Liver (tissue), 9 donors: ENCODE measurements around the gene IL11RA. TPM values are rescaled to one million over a fixed set of nuclear protein-coding genes. Genes with fewer than 3 reads are reported as not detected.

Experiments used
- DNase-seq: peaks from one replicate; pipeline ENCODE4 v3.0.0-alpha.2; 2017; ENCODE audit warnings: low spot score
- H3K27ac ChIP-seq, 2 donors: one replicate each; pipeline ENCODE4 v1.7.0; 2013; ENCODE audit warnings: inconsistent platforms in 2 of 2, low read length in 2 of 2, control low read depth in 1 of 2, low read depth in 1 of 2, mild to moderate bottlenecking in 1 of 2
- H3K27me3 ChIP-seq, 4 donors: one replicate each; pipeline versions ENCODE4 v1.6.1 to v1.7.0; 2013; ENCODE audit warnings: low read length in 3 of 4, inconsistent platforms in 1 of 4, mild to moderate bottlenecking in 1 of 4, moderate library complexity in 1 of 4; ENCODE audit not compliant: control insufficient read depth in 4 of 4, insufficient read depth in 4 of 4
- H3K36me3 ChIP-seq, 4 donors: one replicate each; pipeline versions ENCODE4 v1.6.1 to v1.7.0; 2013; ENCODE audit warnings: low read length in 3 of 4, mild to moderate bottlenecking in 3 of 4, low read depth in 1 of 4, moderate library complexity in 1 of 4; ENCODE audit not compliant: control insufficient read depth in 4 of 4, insufficient read depth in 3 of 4
- H3K4me1 ChIP-seq, 4 donors: one replicate each; pipeline versions ENCODE4 v1.6.1 to v1.7.0; 2013; ENCODE audit warnings: low read length in 3 of 4, mild to moderate bottlenecking in 3 of 4, moderate library complexity in 1 of 4; ENCODE audit not compliant: control insufficient read depth in 4 of 4, insufficient read depth in 4 of 4
- H3K4me3 ChIP-seq, 3 donors: one replicate each; pipeline versions ENCODE4 v1.6.1 to v1.7.0; 2013; ENCODE audit warnings: low read length in 3 of 3, control low read depth in 1 of 3, low read depth in 1 of 3, mild to moderate bottlenecking in 1 of 3
- H3K9ac ChIP-seq, 2 donors: one replicate each; pipeline ENCODE4 v1.7.0; 2013; ENCODE audit warnings: low read length in 2 of 2, mild to moderate bottlenecking in 2 of 2, moderate library complexity in 2 of 2, control low read depth in 1 of 2, low read depth in 1 of 2
- H3K9me3 ChIP-seq, 4 donors: one replicate each; pipeline versions ENCODE4 v1.6.1 to v1.7.0; 2013; ENCODE audit warnings: low read length in 3 of 4; ENCODE audit not compliant: control insufficient read depth in 4 of 4
- ATF3 ChIP-seq: IDR thresholded peaks from 2 replicates; pipeline ENCODE4 v1.6.1; 2016; ENCODE audit warnings: antibody characterized with exemption
- CTCF ChIP-seq: fragments of 150-350 bp; IDR thresholded peaks from 2 replicates; pipeline ENCODE4 v1.5.1; 2017; ENCODE audit warnings: improper control_type of control experiment, low read depth, low read length; ENCODE audit not compliant: missing input control
- EGR1 ChIP-seq, 2 donors: IDR thresholded peaks; 2 replicates each; pipeline ENCODE4 v1.6.1; 2016 to 2018; ENCODE audit warnings: antibody characterized with exemption in 2 of 2, low read depth in 2 of 2
- FOXA1 ChIP-seq: IDR thresholded peaks from 2 replicates; pipeline ENCODE4 v1.6.1; 2016; ENCODE audit warnings: antibody characterized with exemption
- FOXA2 ChIP-seq: IDR thresholded peaks from 2 replicates; pipeline ENCODE4 v1.6.1; 2016; ENCODE audit warnings: antibody characterized with exemption
- GABPA ChIP-seq, 2 donors: IDR thresholded peaks in 1 of 2; conservative IDR thresholded peaks in 1 of 2; 2 replicates each; pipeline ENCODE4 v1.6.1; 2016; ENCODE audit warnings: antibody characterized with exemption in 2 of 2, mild to moderate bottlenecking in 1 of 2, moderate library complexity in 1 of 2
- HNF4A ChIP-seq, 2 donors: conservative IDR thresholded peaks; 2 replicates each; pipeline ENCODE4 v1.6.1; 2016; ENCODE audit warnings: antibody characterized with exemption in 2 of 2, mild to moderate bottlenecking in 2 of 2
- HNF4G ChIP-seq: IDR thresholded peaks from 2 replicates; pipeline ENCODE4 v1.6.1; 2016; ENCODE audit warnings: antibody characterized with exemption
- JUND ChIP-seq, 2 donors: IDR thresholded peaks; 2 replicates each; pipeline ENCODE4 v1.6.1; 2016; ENCODE audit warnings: antibody characterized with exemption in 2 of 2
- MAX ChIP-seq: IDR thresholded peaks from 2 replicates; pipeline ENCODE4 v1.6.1; 2016; ENCODE audit warnings: antibody characterized with exemption
- NR2F2 ChIP-seq: IDR thresholded peaks from 2 replicates; pipeline ENCODE4 v1.6.1; 2016; ENCODE audit warnings: antibody characterized with exemption
- RAD21 ChIP-seq, 2 donors: IDR thresholded peaks; 2 replicates each; pipeline ENCODE4 v1.6.1; 2016; ENCODE audit warnings: antibody characterized with exemption in 2 of 2, mild to moderate bottlenecking in 2 of 2
- REST ChIP-seq: IDR thresholded peaks from 2 replicates; pipeline ENCODE4 v1.6.1; 2016; ENCODE audit warnings: antibody characterized with exemption, mild to moderate bottlenecking
- RXRA ChIP-seq, 2 donors: IDR thresholded peaks; 2 replicates each; pipeline ENCODE4 v1.6.1; 2017 to 2018; ENCODE audit warnings: antibody characterized with exemption in 2 of 2, mild to moderate bottlenecking in 1 of 2
- SP1 ChIP-seq: IDR thresholded peaks from 2 replicates; pipeline ENCODE4 v1.6.1; 2018; ENCODE audit warnings: antibody characterized with exemption, mild to moderate bottlenecking
- TAF1 ChIP-seq: conservative IDR thresholded peaks from 2 replicates; pipeline ENCODE4 v1.6.1; 2016; ENCODE audit warnings: antibody characterized with exemption, mild to moderate bottlenecking
- YY1 ChIP-seq: IDR thresholded peaks from 2 replicates; pipeline ENCODE4 v1.6.1; 2016; ENCODE audit warnings: antibody characterized with exemption, mild to moderate bottlenecking
- ZBTB33 ChIP-seq: IDR thresholded peaks from 2 replicates; pipeline ENCODE4 v1.6.1; 2016; ENCODE audit warnings: antibody characterized with exemption
- WGBS: extraction: QIAGEN DNeasy Blood & Tissue Kit; methylation state at CpG from one replicate; pipeline ENCODE4 v1.1.7; 2013; 5-methylcytosine and 5-hydroxymethylcytosine counted together
- polyA plus RNA-seq, 2 donors: library from polyadenylated mRNA; stranded (reverse) in 1 of 2; unstranded in 1 of 2; fragments of 200-250 nt in 1 of 2; fragments of >200 nt in 1 of 2; fragmentation: Nextera tagmentation in 1 of 2; extraction: Ambion mirVana in 1 of 2; gene quantifications; one replicate each; pipeline versions ENCODE4 v1.2.1 to v1.2.3, GENCODE V29; 2013 to 2015
- total RNA-seq, 2 donors: library from RNA; depleted of rRNA; stranded (reverse); fragments of >200 nt; gene quantifications; one replicate each; pipeline ENCODE4 v1.2.3, GENCODE V29; 2014
- donor health status: healthy.
- donor health status: healthy.
- donor health status: healthy.
- donor health status: healthy.
- donor health status: healthy.

Gene IL11RA
- total and polyA plus RNA-seq, 4 donors: 10.0 to 35.3 (median 14.7) TPM

- TF ChIP-seq YY1: no peak
- peak; percentile 96 for TF ChIP-seq CTCF
- no peak for TF ChIP-seq FOXA2
- no peak for TF ChIP-seq REST
- TF ChIP-seq SP1: peak; percentile 7
- TF ChIP-seq ZBTB33: no peak
- peak; percentile 29 to 56 for TF ChIP-seq HNF4A (conservative IDR thresholded peaks at IDR 0.05)
- no peak for TF ChIP-seq GABPA (IDR thresholded peaks at IDR 0.05 in 1 of 2, conservative IDR thresholded peaks at IDR 0.05 in 1 of 2)
- no peak for TF ChIP-seq NR2F2
- no peak for TF ChIP-seq RXRA (IDR thresholded peaks at IDR 0.05)
- no peak for TF ChIP-seq EGR1 (IDR thresholded peaks at IDR 0.05; ENCODE audit: low read depth in 2 of 2)
- TF ChIP-seq ATF3: no peak
- no peak for TF ChIP-seq HNF4G
- TF ChIP-seq TAF1: no peak
- TF ChIP-seq FOXA1: no peak
- no peak for TF ChIP-seq JUND (IDR thresholded peaks at IDR 0.05)
- TF ChIP-seq MAX: no peak
- TF ChIP-seq RAD21 (IDR thresholded peaks at IDR 0.05): peak; percentile 96 to 98
- Histone ChIP-seq H3K36me3 (no peaks in the 10 kb centered on the region), H3K4me1 (peaks cover 0 to 14% (median 7%) of the 10 kb centered on the region in 4 donors), H3K4me3 (no peak overlapping the region), H3K9ac (no peak overlapping the region), H3K27ac (no peak overlapping the region), H3K9me3 (no peaks in the 10 kb centered on the region), H3K27me3 (no peaks in the 10 kb centered on the region)
- WGBS: 24% methylated on average over 10 of the region's 10 CpGs
- peak; percentile 82 for DNase-seq
These were observed 23.2 kb downstream of the IL11RA start for GRCh38 chr9:34675048-34675714.
